K562 (cell line): ENCODE measurements around the gene MAPT. TPM values are rescaled to one million over a fixed set of nuclear protein-coding genes. Genes with fewer than 3 reads are reported as not detected.

Experiments
- BRF1 ChIP-seq: IDR thresholded peaks from 3 replicates; pipeline ENCODE4 v1.6.1; 2011; ENCODE audit warnings: borderline replicate concordance, mild to moderate bottlenecking; ENCODE audit not compliant: insufficient read length; ENCODE audit errors: extremely low read depth
- HDAC2 ChIP-seq: fragments of 450-650 bp; IDR thresholded peaks from 2 replicates; pipeline ENCODE4 v1.6.1; 2016; ENCODE audit warnings: mild to moderate bottlenecking
- HMBOX1 ChIP-seq: sonication (generic); IDR thresholded peaks from 2 replicates; pipeline ENCODE4 v1.6.1; 2016
- HOMEZ ChIP-seq: fragments of 250-450 bp; sonication (Bioruptor Pico); IDR thresholded peaks from 2 replicates; pipeline ENCODE4 v1.4.0; 2020; ENCODE audit warnings: mild to moderate bottlenecking, moderate library complexity
- L3MBTL2 ChIP-seq: fragments of 450-650 bp; IDR thresholded peaks from 2 replicates; pipeline ENCODE4 v1.6.1; 2016; ENCODE audit warnings: mild to moderate bottlenecking, moderate library complexity
- RBBP5 ChIP-seq: fragments of 200-600 bp; sonication (generic); IDR thresholded peaks from 2 replicates; pipeline ENCODE4 v1.6.1; 2012; ENCODE audit warnings: borderline replicate concordance, mild to moderate bottlenecking, low read length, control low read depth, inconsistent platforms; ENCODE audit not compliant: insufficient read depth, poor library complexity, severe bottlenecking
- SAFB ChIP-seq: fragments of 200-400 bp; formaldehyde crosslinking; IDR thresholded peaks from 2 replicates; pipeline ENCODE4 v1.6.1; 2017; ENCODE audit warnings: low read depth, low read length, borderline replicate concordance
- SRF ChIP-seq, 2 experiments: fragments of 250-450, 450-650 bp in 1 of 2; sonication (Bioruptor Pico) in 1 of 2; sonication (generic) in 1 of 2; formaldehyde crosslinking; IDR thresholded peaks; 2 replicates each; pipeline versions ENCODE4 v1.5.0 to v1.5.1; 2020 to 2022; ENCODE audit warnings: mild to moderate bottlenecking in 1 of 2, missing genetic modification reagents in 1 of 2
- ZNF23 ChIP-seq: fragments of 250-450 bp; sonication (Bioruptor Pico); IDR thresholded peaks from 2 replicates; pipeline ENCODE4 v1.4.0; 2020; ENCODE audit warnings: mild to moderate bottlenecking
- ZNF407 ChIP-seq: fragments of 450-650 bp; IDR thresholded peaks from 2 replicates; pipeline ENCODE4 v1.6.1; 2016; ENCODE audit warnings: low read depth
- polyA plus RNA-seq, 8 experiments: library from polyadenylated mRNA; depleted of rRNA in 4 of 8; stranded (reverse) in 5 of 8; unstranded in 3 of 8; fragments of >200 nt; fragmentation: Nextera tagmentation in 2 of 8; fragmentation: Illumina TruSeq in 1 of 8; extraction: Ambion mirVana in 2 of 8; extraction: Trizol in 1 of 8; gene quantifications; 2 replicates each; pipeline versions ENCODE4 v1.2.1 to v1.2.3, GENCODE V29; 2011 to 2014; ENCODE audit warnings: inconsistent platforms in 1 of 8, missing spikeins in 1 of 8
- total RNA-seq, 7 experiments: library from RNA; depleted of rRNA in 6 of 7; stranded (reverse); fragments of >200 nt in 6 of 7; fragmentation: Illumina TruSeq in 2 of 7; extraction: Trizol in 2 of 7; gene quantifications; 2 replicates each; pipeline versions ENCODE4 v1.2.1 to v1.2.3, GENCODE V29; 2011 to 2021; ENCODE audit warnings: low replicate concordance in 1 of 7

MAPT gene
- total and polyA plus RNA-seq, 9 of the 15 experiments (the other 6 are each of a cell fraction or from before 2014, with no cell fraction given), result 0.04 to 1.1 (median 0.36) TPM

GRCh38 chr17:45948881-45949624 is 54.7 kb downstream of the MAPT start (continued):
- no peak for TF ChIP-seq ZNF407
- TF ChIP-seq ZNF23 (CRISPR knock-in tag), result no peak
- no peak for TF ChIP-seq HOMEZ (CRISPR knock-in tag)
- TF ChIP-seq RBBP5, result no peak
- peak; percentile 91 for TF ChIP-seq L3MBTL2
- no peak for TF ChIP-seq SAFB
- TF ChIP-seq HMBOX1, result no peak
- no peak for TF ChIP-seq BRF1
- TF ChIP-seq HDAC2, result peak; percentile 6; the same call in 1 of the 2 replicates
- no peak for TF ChIP-seq SRF (CRISPR knock-in tag; IDR thresholded peaks at IDR 0.05)
